ENCODE measurements around the gene FAXDC2.
A peak's percentile ranks its signal among the peaks of the same experiment; 100 is the strongest.

FAXDC2 gene

DNA sequence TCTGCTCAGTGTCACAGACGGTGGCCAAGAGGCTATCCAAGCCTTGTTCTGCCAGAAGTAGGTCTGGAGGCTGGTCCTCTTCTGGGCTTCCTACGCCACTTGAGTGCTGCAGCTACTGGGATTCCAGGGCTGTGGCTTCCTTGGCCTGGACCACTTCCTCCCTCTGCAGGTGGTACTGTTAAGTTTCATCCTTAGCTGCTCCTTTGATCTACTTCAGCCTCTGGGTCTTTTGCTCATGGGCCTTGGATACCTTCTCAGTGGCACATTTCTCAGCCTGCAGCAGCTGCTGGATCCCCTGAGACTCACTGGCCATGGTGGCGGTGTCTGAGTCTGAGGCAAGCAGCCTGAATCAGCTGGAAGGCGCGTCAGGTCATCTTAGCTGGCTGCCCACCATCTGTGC, 18.3 kb upstream of the FAXDC2 start:
- no peak overlapping the region for H3K4me3 Mint-ChIP-seq
- DNase-seq: no peak
- no peak overlapping the region for H3K27ac Mint-ChIP-seq
- H3K9me3 Mint-ChIP-seq: no peaks in the 10 kb centered on the region
- no peak for ATAC-seq
- peaks cover 27% of the 10 kb centered on the region for H3K4me1 Mint-ChIP-seq
- no peaks in the 10 kb centered on the region for H3K27me3 Mint-ChIP-seq

DNA sequence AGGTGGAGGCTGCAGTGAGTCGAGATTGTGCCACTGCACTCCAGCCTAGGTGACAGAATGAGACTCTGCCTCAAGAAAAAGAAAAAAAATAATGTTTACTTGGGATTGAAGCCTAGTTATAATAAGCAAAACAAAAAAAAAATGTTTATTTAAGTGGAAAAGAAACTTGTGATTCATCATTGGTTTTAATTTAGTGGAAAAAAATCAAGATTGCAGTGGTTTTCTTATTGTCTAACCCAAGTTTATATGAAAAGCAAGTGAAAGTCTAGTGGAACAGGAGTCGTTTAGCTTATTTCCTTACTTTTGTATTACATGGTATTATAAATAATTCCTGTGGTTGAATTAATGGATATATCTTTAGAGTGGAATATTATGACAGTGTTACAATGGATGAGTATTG, 16.4 kb upstream of the FAXDC2 start:
- H3K9me3 Mint-ChIP-seq: no peaks in the 10 kb centered on the region
- DNase-seq (no peak), ATAC-seq (no peak)
- no peak overlapping the region for H3K4me3 Mint-ChIP-seq
- H3K27ac Mint-ChIP-seq: no peak overlapping the region
- H3K4me1 Mint-ChIP-seq: peaks cover 44% of the 10 kb centered on the region
- no peaks in the 10 kb centered on the region for H3K27me3 Mint-ChIP-seq

DNA sequence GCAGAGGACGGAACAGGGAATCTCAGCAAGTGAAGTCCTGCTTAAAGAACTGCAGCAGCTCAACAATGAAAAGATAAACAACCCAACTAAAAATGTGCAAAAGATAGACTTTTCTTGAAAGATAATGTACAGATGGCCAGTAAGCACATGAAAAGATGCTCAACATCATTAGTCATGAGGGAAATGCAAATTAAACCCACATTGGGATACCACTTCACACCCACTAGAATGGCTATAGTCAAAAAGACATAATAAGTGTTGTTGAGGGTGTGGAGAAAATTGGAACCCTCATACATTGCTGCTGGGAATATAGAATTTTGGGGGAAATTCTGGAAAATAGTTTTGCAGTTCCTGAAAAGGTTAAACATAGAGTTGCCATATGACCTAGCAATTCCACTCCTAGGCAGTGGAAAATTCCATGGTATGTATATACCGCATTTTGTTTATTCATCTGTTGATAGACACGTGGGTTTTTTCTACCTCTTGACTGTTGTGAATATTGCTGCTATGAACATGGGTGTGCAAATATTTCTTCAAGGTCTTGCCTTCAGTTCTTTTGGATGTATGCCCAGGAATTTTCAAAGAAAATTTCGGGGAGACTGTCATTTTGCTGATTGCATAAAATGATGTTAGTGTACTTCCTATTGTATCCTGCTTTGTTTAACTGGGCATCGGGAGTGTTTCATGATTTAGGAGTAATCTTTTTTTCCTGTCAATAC, 15.2 kb upstream of the FAXDC2 start:
- Mint-ChIP-seq H3K9me3 (no peaks in the 10 kb centered on the region), H3K4me1 (peaks cover 56% of the 10 kb centered on the region), H3K4me3 (no peak overlapping the region), H3K27me3 (no peaks in the 10 kb centered on the region), H3K27ac (peak overlapping the region in 1 of 2 donors; percentile 92)
- ATAC-seq: peak; percentile 56
- DNase-seq: no peak

- no peaks in the 10 kb centered on the region for H3K9me3 Mint-ChIP-seq
- no peaks in the 10 kb centered on the region for H3K27me3 Mint-ChIP-seq
- ATAC-seq: no peak
- peaks cover 64% of the 10 kb centered on the region for H3K4me1 Mint-ChIP-seq
- H3K27ac Mint-ChIP-seq: peak overlapping the region; percentile 19 to 92
- no peak for DNase-seq
- H3K4me3 Mint-ChIP-seq: no peak overlapping the region
Observed at GRCh38 chr5:154863291-154864080, 13.1 kb upstream of the FAXDC2 start.

DNA sequence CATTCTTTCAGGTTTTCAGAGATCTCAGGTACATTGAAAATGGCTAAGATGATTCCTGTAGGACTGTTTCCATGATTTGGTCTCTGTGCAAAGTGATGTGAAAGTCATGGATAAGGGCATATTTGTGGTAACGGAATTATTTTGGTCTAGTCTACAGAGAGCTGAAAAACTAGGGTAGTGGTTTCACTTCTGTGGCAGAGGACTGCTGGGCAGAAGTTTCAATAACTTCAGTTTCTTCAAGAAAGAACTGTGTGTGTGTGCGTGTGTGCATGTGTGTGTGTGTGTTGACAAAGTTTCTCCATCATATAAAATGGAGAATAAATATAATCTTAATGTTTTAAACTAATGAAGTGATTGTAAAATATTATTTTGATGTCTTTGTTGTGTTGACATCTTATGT, 12.4 kb upstream of the FAXDC2 start:
- Mint-ChIP-seq H3K4me3 (peak overlapping the region in 1 of 2 donors; percentile 51), H3K27me3 (no peaks in the 10 kb centered on the region), H3K4me1 (peaks cover 62% of the 10 kb centered on the region), H3K9me3 (no peaks in the 10 kb centered on the region), H3K27ac (peak overlapping the region in 1 of 2 donors; percentile 92)
- DNase-seq: no peak
- no peak for ATAC-seq

DNA sequence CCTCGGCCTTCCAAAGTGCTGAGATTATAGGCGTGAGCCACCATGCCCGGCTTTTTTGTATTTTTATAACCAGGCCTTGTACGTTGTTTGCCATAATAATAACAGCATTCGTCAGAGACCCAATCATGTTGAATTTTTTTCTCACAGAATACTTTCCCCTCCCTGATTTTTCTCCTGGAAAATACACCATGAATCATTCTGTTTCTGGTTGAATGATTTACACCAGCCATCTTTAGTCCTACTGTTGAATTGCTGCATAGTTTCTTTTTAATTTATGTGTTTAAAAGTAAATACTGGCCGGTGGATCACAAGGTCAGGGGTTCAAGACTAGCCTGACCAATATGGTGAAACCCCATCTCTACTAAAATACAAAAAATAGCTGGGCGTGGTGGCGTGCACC, 11.5 kb upstream of the FAXDC2 start:
- DNase-seq (no peak), ATAC-seq (no peak)
- Mint-ChIP-seq H3K27ac (no peak overlapping the region), H3K9me3 (no peaks in the 10 kb centered on the region), H3K27me3 (no peaks in the 10 kb centered on the region), H3K4me3 (peak overlapping the region; percentile 36 to 57), H3K4me1 (peaks cover 63% of the 10 kb centered on the region)

GRCh38 chr5:154860765-154861164, 10.4 kb upstream of the FAXDC2 start:
- H3K27ac Mint-ChIP-seq: peak overlapping the region in 1 of 2 donors; percentile 9

GRCh38 chr5:154860123-154860522, 9.7 kb upstream of the FAXDC2 start:
- Mint-ChIP-seq H3K4me1 (peaks cover 52% of the 10 kb centered on the region), H3K27me3 (no peaks in the 10 kb centered on the region), H3K9me3 (no peaks in the 10 kb centered on the region), H3K27ac (peak overlapping the region; percentile 48 to 94), H3K4me3 (peak overlapping the region; percentile 89 to 97)
- ATAC-seq (no peak), DNase-seq (no peak)

More at GRCh38 chr5:154860765-154861164, 10.4 kb upstream of the FAXDC2 start:
- H3K4me3 Mint-ChIP-seq: peak overlapping the region; percentile 89 to 97
- H3K4me1 Mint-ChIP-seq: peaks cover 56% of the 10 kb centered on the region
- ATAC-seq: no peak
- no peak for DNase-seq
- H3K9me3 Mint-ChIP-seq: no peaks in the 10 kb centered on the region
- H3K27me3 Mint-ChIP-seq: no peaks in the 10 kb centered on the region

- DNase-seq (no peak), ATAC-seq (no peak)
- H3K27me3 Mint-ChIP-seq: no peaks in the 10 kb centered on the region
- no peaks in the 10 kb centered on the region for H3K9me3 Mint-ChIP-seq
- H3K27ac Mint-ChIP-seq: peak overlapping the region; percentile 94 to 99
- H3K4me1 Mint-ChIP-seq: peaks cover 50% of the 10 kb centered on the region
- H3K4me3 Mint-ChIP-seq: peak overlapping the region; percentile 89 to 97
Observed at GRCh38 chr5:154858972-154859871, 8.8 kb upstream of the FAXDC2 start.

GRCh38 chr5:154858297-154858971, 8.0 kb upstream of the FAXDC2 start, which contains the start of gene CNOT8:
CNOT8 (plus strand) TSS chr5:154858627; CDS start chr5:154863279, 4,652 bp downstream.
- Mint-ChIP-seq H3K4me1 (peaks cover 48% of the 10 kb centered on the region), H3K27me3 (no peaks in the 10 kb centered on the region), H3K4me3 (peak within 1 kb of the TSS; percentile 89 to 97), H3K27ac (peak within 1 kb of the TSS; percentile 94 to 99), H3K9me3 (no peaks in the 10 kb centered on the region)
- peak; percentile 98 for DNase-seq
- peak; percentile 94 for ATAC-seq

GRCh38 chr5:154857530-154858296, 7.3 kb upstream of the FAXDC2 start:
- peak overlapping the region; percentile 89 to 97 for H3K4me3 Mint-ChIP-seq
- peaks cover 41% of the 10 kb centered on the region for H3K4me1 Mint-ChIP-seq
- no peaks in the 10 kb centered on the region for H3K27me3 Mint-ChIP-seq
- peak overlapping the region; percentile 94 to 99 for H3K27ac Mint-ChIP-seq
- ATAC-seq: peak; percentile 66
- DNase-seq: peak; percentile 83 to 86
- no peaks in the 10 kb centered on the region for H3K9me3 Mint-ChIP-seq

DNA sequence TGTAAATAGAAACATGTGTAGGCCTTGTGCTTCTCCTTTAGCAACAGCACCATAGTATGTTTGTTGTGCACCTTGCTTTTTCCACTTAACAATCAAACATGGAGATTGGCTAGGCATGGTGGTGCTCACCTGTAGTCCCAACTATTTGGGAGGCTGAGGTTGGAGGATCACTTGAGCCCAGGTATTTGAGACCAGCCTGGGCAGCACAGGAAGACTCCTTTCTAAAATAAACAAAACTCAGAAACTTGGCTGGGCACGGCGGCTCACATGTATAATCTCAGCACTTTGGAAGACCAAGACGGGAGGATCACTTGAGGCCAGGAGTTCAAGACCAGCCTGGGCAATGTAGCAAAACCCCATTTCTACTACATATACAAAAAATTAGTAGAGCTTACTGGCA, 948 bp upstream of the FAXDC2 start:
- DNase-seq: no peak

GRCh38 chr5:154849791-154850201, 607 bp downstream of the FAXDC2 start:
- H3K9me3 Mint-ChIP-seq: no peaks in the 10 kb centered on the region
- DNase-seq: no peak
- no peak overlapping the region for H3K27ac Mint-ChIP-seq
- H3K27me3 Mint-ChIP-seq: no peaks in the 10 kb centered on the region
- H3K4me1 Mint-ChIP-seq: peaks cover 16% of the 10 kb centered on the region
- H3K4me3 Mint-ChIP-seq: no peak overlapping the region
- ATAC-seq: no peak

More for the DNA sequence above, 948 bp upstream of the FAXDC2 start:
- ATAC-seq: no peak
- H3K27me3 Mint-ChIP-seq: no peaks in the 10 kb centered on the region
- H3K4me3 Mint-ChIP-seq: no peak overlapping the region
- no peaks in the 10 kb centered on the region for H3K9me3 Mint-ChIP-seq
- H3K4me1 Mint-ChIP-seq: peaks cover 16% of the 10 kb centered on the region
- H3K27ac Mint-ChIP-seq: no peak overlapping the region

GRCh38 chr5:154849264-154849785, 1.1 kb downstream of the FAXDC2 start:
- no peaks in the 10 kb centered on the region for H3K27me3 Mint-ChIP-seq
- no peak overlapping the region for H3K27ac Mint-ChIP-seq
- H3K4me3 Mint-ChIP-seq: no peak overlapping the region
- H3K9me3 Mint-ChIP-seq: no peaks in the 10 kb centered on the region
- H3K4me1 Mint-ChIP-seq: peaks cover 16% of the 10 kb centered on the region
- ATAC-seq (no peak), DNase-seq (no peak)
